ENCODE results near the gene CCDC182. TPM values are rescaled to one million over a fixed set of nuclear protein-coding genes. Genes with fewer than 3 reads are reported as not detected.

CCDC182 gene
- total and polyA plus RNA-seq, 2 of the 13 experiments (the other 11 are each of a cell fraction or from before 2014, with no cell fraction given): not detected

DNA sequence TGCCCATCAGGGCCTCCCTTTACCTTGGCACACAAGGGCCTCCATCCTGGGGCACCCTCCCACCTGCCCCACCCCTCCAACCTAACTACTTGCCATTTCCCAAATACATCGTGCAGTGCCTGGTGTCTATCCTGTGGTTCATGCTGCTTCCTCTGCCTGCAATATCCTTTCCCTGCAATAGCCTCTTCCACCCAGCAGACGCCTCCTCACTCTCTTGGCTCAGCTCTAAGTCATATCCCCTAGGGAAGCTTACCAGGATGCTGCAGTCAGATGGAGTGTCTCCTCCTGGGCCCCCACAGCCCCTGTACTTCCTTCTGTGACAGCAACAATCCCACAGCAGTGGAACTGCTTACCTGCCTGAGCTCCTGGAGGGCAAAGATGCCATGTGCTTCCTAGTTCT is 36.7 kb downstream of the CCDC182 start (continued):
- TF ChIP-seq ZNF597 (CRISPR knock-in tag; IDR thresholded peaks at IDR 0.05) (no peak), ZMAT3 (CRISPR knock-in tag; conservative IDR thresholded peaks at IDR 0.05) (no peak), ZNF562 (CRISPR knock-in tag; IDR thresholded peaks at IDR 0.05; ENCODE audit: borderline replicate concordance) (no peak), HNRNPK (IDR thresholded peaks at IDR 0.05; ENCODE audit: low read depth, low read length, poor library complexity, severe bottlenecking) (no peak), ZNF616 (CRISPR knock-in tag; IDR thresholded peaks at IDR 0.05; ENCODE audit: low read depth) (no peak), KDM5A (IDR thresholded peaks at IDR 0.05; ENCODE audit: borderline replicate concordance, low read length) (no peak), GLI4 (CRISPR knock-in tag; IDR thresholded peaks at IDR 0.05; ENCODE audit: borderline replicate concordance) (no peak), ADNP (CRISPR knock-in tag; IDR thresholded peaks at IDR 0.05) (no peak), ZNF878 (CRISPR knock-in tag; IDR thresholded peaks at IDR 0.05) (no peak), HMGA1 (CRISPR knock-in tag; conservative IDR thresholded peaks at IDR 0.05) (no peak), RBM39 (IDR thresholded peaks at IDR 0.05; ENCODE audit: low read depth, low read length, poor library complexity, severe bottlenecking) (no peak)
- TF ChIP-seq, protein P1, sequence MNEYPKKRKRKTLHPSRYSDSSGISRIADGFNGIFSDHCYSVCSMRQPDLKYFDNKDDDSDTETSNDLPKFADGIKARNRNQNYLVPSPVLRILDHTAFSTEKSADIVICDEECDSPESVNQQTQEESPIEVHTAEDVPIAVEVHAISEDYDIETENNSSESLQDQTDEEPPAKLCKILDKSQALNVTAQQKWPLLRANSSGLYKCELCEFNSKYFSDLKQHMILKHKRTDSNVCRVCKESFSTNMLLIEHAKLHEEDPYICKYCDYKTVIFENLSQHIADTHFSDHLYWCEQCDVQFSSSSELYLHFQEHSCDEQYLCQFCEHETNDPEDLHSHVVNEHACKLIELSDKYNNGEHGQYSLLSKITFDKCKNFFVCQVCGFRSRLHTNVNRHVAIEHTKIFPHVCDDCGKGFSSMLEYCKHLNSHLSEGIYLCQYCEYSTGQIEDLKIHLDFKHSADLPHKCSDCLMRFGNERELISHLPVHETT (CRISPR knock-in tag; conservative IDR thresholded peaks at IDR 0.05): no peak
- TF ChIP-seq, protein P2, sequence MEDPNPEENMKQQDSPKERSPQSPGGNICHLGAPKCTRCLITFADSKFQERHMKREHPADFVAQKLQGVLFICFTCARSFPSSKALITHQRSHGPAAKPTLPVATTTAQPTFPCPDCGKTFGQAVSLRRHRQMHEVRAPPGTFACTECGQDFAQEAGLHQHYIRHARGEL (CRISPR knock-in tag; IDR thresholded peaks at IDR 0.05): no peak

Data from HepG2 (cell line).